Stimulated activated CD4-positive, alpha-beta T cell treated with anti-CD3 and anti-CD28 coated beads, TNF-alpha, amount 100 ng/mL, for 4 hours (primary cell): ENCODE results near the gene HSD17B7.
"Not testable (repeated sequence)": the region's sequence is repeated elsewhere in the genome, so short reads cannot be mapped to it uniquely, and the experiment has no call there.

ENCODE experiments used
- DNase-seq, 3 experiments: peaks; one replicate each; pipeline ENCODE4 v3.0.0-alpha.2; 2020; ENCODE audit warnings: low read depth in 3 of 3

Gene HSD17B7

DNA sequence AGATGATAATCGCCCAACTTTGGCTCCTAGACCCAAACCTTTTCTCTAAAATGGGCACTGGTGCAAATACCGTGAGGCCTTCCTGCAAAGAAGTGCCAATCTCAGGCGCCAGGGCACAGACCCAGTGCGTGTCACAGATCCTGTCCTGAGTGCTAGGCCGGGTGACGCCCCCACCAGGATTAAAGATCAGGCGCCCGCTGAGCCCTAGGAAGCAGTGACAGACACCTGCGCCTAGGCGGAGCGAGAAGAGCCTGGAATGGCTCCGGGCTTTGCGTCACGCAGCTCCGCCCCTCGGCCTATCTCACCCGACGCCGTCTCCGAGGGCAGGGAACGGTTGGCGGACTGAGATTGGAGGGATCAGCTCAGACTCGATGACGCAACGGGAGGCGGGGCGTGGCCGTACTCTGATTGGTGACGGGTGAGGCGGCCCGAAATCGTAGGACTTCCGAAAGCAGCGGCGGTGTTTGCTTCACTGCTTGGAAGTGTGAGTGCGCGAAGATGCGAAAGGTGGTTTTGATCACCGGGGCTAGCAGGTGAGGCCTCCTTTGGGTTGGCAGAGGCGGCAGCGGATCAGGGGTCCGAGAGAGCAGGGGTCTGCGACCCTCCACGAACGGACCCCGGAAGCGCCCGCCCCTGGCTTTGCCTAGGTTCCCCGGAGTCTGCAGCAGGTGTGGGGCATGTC is at the start of gene HSD17B7:
HSD17B7 (plus strand) TSS at position 400 of the 682 bp plus-strand sequence; CDS start at position 499, 99 bp downstream.
- peak; percentile 38 to 62 (median 49) for DNase-seq

GRCh38 chr1:162740755-162741154 is 49.7 kb upstream of the HSD17B7 start:
- no peak for DNase-seq

GRCh38 chr1:162741574-162741973 is 48.9 kb upstream of the HSD17B7 start:
- no peak for DNase-seq

- DNase-seq = not testable (repeated sequence)
Measured at GRCh38 chr1:162746264-162746942, 44.1 kb upstream of the HSD17B7 start.

- no peak for DNase-seq
Measured at GRCh38 chr1:162753001-162753658, 37.4 kb upstream of the HSD17B7 start.

GRCh38 chr1:162753998-162754585 is 36.4 kb upstream of the HSD17B7 start:
- no peak for DNase-seq

DNA sequence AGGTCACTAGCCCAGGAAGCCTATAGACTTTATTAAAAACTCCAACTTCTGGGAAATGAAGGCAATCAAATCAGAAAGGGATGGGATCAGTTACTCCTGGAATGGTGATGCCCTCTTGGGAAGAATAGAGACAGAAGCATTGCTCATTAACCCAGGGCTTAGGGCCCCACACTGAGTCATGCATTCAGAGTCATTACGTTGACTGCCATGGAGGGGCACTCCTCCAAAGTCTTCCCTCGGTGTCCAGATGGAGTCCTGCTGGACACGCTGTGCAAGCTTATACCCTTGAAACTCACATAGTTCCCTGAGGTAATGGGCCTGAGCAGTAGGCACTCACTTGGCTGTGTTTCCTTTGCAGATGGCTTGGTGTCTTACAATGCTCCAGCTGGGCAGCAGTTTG is 35.2 kb upstream of the HSD17B7 start:
- DNase-seq = no peak

DNA sequence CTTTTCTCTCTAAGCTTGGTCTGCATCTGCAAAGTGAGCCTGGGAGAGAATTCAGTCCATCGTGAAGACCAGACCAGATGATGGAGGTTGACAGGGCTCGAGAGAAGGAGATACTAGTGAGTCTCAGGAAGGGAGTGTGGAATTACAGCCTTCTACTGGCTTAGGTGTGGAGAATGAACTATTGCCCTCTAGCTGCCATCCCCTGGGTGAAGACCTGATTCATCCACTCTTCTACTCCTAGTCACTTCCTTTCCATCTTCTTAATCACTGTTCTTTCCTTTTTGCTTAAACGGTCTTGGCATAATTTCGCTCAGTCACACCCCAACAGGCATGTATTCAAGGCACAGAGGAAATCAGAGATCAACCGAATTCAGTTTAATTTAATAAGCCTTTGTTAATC is 34.0 kb upstream of the HSD17B7 start:
- DNase-seq = no peak

GRCh38 chr1:162757476-162757875 is 33.0 kb upstream of the HSD17B7 start:
- DNase-seq = no peak

- DNase-seq = no peak
Measured at GRCh38 chr1:162765788-162766187, 24.7 kb upstream of the HSD17B7 start.

GRCh38 chr1:162772571-162773154 is 17.8 kb upstream of the HSD17B7 start:
- no peak for DNase-seq

- no peak for DNase-seq
Measured at GRCh38 chr1:162774007-162774406, 16.5 kb upstream of the HSD17B7 start.

DNA sequence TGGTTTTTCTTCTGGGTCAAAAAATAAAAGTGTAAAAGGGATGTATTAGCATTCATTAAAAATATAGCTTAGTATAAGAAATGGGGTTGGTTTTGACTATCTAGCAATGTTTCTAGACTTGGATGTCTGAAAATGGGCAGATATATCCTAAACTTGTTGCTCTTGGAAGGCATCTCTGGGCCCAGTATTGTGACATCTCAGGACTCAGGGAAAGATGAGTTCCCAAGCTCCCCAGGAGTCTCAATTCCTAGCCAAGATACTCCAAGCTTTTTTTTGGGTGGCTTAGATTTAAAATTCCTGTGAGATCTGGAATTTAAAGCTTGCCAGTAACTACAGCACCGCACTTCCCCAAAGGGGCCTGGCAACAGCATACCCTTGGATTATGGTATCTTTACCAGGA is 11.5 kb upstream of the HSD17B7 start:
- DNase-seq = no peak

- no peak for DNase-seq
Measured at GRCh38 chr1:162782671-162783070, 7.8 kb upstream of the HSD17B7 start.

GRCh38 chr1:162784926-162785325 is 5.6 kb upstream of the HSD17B7 start:
- not testable (repeated sequence) for DNase-seq

DNA sequence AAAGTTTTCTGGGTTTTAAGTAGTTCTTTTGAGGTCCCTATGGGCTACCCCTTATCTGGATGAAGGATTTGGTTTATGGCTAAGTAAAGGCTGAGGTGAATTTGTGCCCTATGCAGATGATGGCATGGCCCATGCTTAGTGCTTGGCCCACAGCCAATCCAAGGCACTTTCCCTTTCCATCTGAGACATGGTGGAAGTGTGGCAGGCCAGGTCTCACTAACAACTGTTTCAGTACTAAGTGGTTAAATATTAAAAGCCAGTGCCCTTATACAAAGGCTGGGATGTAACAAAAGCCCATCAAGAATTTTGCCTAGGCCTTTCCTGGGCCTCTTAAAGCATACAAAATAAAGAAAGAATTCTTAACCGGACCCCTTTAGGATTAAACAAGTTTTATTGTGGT is 1.7 kb upstream of the HSD17B7 start:
- not testable (repeated sequence) for DNase-seq

GRCh38 chr1:162790985-162791357 is 469 bp downstream of the HSD17B7 start:
- not testable (repeated sequence) for DNase-seq

GRCh38 chr1:162794284-162794683 is 3.8 kb downstream of the HSD17B7 start:
- not testable (repeated sequence) for DNase-seq

- DNase-seq = not testable (repeated sequence)
Measured at GRCh38 chr1:162796617-162797279, 6.2 kb downstream of the HSD17B7 start.

GRCh38 chr1:162799995-162800830 is 9.7 kb downstream of the HSD17B7 start:
- not testable (repeated sequence) for DNase-seq

DNA sequence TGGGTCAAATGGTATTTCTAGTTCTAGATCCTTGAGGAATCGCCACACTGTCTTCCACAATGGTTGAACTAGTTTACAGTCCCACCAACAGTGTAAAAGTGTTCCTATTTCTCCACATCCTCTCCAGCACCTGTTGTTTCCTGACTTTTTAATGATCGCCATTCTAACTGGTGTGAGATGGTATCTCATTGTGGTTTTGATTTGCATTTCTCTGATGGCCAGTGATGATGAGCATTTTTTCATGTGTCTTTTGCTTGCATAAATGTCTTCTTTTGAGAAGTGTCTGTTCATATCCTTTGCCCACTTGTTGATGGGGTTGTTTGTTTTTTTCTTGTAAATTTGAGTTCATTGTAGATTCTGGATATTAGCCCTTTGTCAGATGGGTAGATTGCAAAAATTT is 17.0 kb downstream of the HSD17B7 start:
- DNase-seq = not testable (repeated sequence)
